ENCODE measurements around the gene SLC6A3.

Gene SLC6A3

GRCh38 chr5:1474183-1474839 lies 29.1 kb upstream of the SLC6A3 start:
- no peaks in the 10 kb centered on the region for H3K27me3 ChIP-seq (ENCODE audit: insufficient read depth, low read depth)
- no peak overlapping the region for H3K4me3 ChIP-seq (IDR thresholded peaks at IDR 0.05; ENCODE audit: insufficient read depth, low read depth, low read length)
- no peaks in the 10 kb centered on the region for H4K20me1 ChIP-seq (ENCODE audit: insufficient read depth)
- no peak for TF ChIP-seq CTCF (conservative IDR thresholded peaks at IDR 0.05; ENCODE audit: low read depth, low read length)
- H3K9ac ChIP-seq: no peak overlapping the region
- no peak overlapping the region for H2AFZ ChIP-seq (ENCODE audit: low read depth)
- no peaks in the 10 kb centered on the region for H3K4me1 ChIP-seq (ENCODE audit: low read depth, poor library complexity, severe bottlenecking)
- H3K36me3 ChIP-seq (ENCODE audit: insufficient read depth): peaks cover 9% of the 10 kb centered on the region; the same call in 1 of the 2 replicates
- no peak overlapping the region for H3K27ac ChIP-seq
- no peaks in the 10 kb centered on the region for H3K79me2 ChIP-seq (ENCODE audit: insufficient read depth, low read depth)
- H3K4me2 ChIP-seq: no peak overlapping the region

- H3K36me3 ChIP-seq (ENCODE audit: insufficient read depth): peaks cover 6% of the 10 kb centered on the region; the same call in 1 of the 2 replicates
- no peaks in the 10 kb centered on the region for H3K27me3 ChIP-seq (ENCODE audit: insufficient read depth, low read depth)
- H3K4me2 ChIP-seq: no peak overlapping the region
- no peak overlapping the region for H2AFZ ChIP-seq (ENCODE audit: low read depth)
- no peak overlapping the region for H3K4me3 ChIP-seq (IDR thresholded peaks at IDR 0.05; ENCODE audit: insufficient read depth, low read depth, low read length)
- no peaks in the 10 kb centered on the region for H3K79me2 ChIP-seq (ENCODE audit: insufficient read depth, low read depth)
- no peak overlapping the region for H3K9ac ChIP-seq
- no peak overlapping the region for H3K27ac ChIP-seq
- TF ChIP-seq CTCF (conservative IDR thresholded peaks at IDR 0.05; ENCODE audit: low read depth, low read length): no peak
- no peaks in the 10 kb centered on the region for H4K20me1 ChIP-seq (ENCODE audit: insufficient read depth)
- no peaks in the 10 kb centered on the region for H3K4me1 ChIP-seq (ENCODE audit: low read depth, poor library complexity, severe bottlenecking)
These were observed 28.5 kb upstream of the SLC6A3 start for GRCh38 chr5:1473746-1474145.

GRCh38 chr5:1472964-1473628 lies 27.9 kb upstream of the SLC6A3 start:
- H3K79me2 ChIP-seq (ENCODE audit: insufficient read depth, low read depth): no peaks in the 10 kb centered on the region
- H3K4me2 ChIP-seq: no peak overlapping the region
- H2AFZ ChIP-seq (ENCODE audit: low read depth): no peak overlapping the region
- H3K27me3 ChIP-seq (ENCODE audit: insufficient read depth, low read depth): no peaks in the 10 kb centered on the region
- no peak overlapping the region for H3K4me3 ChIP-seq (IDR thresholded peaks at IDR 0.05; ENCODE audit: insufficient read depth, low read depth, low read length)
- no peaks in the 10 kb centered on the region for H4K20me1 ChIP-seq (ENCODE audit: insufficient read depth)
- H3K36me3 ChIP-seq (ENCODE audit: insufficient read depth): peaks cover 6% of the 10 kb centered on the region; the same call in 1 of the 2 replicates
- no peak for TF ChIP-seq CTCF (conservative IDR thresholded peaks at IDR 0.05; ENCODE audit: low read depth, low read length)
- H3K27ac ChIP-seq: no peak overlapping the region
- H3K9ac ChIP-seq: no peak overlapping the region
- H3K4me1 ChIP-seq (ENCODE audit: low read depth, poor library complexity, severe bottlenecking): no peaks in the 10 kb centered on the region

- Histone ChIP-seq H3K79me2 (ENCODE audit: insufficient read depth, low read depth) (no peaks in the 10 kb centered on the region), H4K20me1 (ENCODE audit: insufficient read depth) (no peaks in the 10 kb centered on the region), H3K27ac (no peak overlapping the region), H3K36me3 (ENCODE audit: insufficient read depth) (peaks cover 6% of the 10 kb centered on the region; the same call in 1 of the 2 replicates), H3K4me3 (IDR thresholded peaks at IDR 0.05; ENCODE audit: insufficient read depth, low read depth, low read length) (no peak overlapping the region), H3K4me1 (ENCODE audit: low read depth, poor library complexity, severe bottlenecking) (no peaks in the 10 kb centered on the region), H3K4me2 (no peak overlapping the region), H3K9ac (no peak overlapping the region), H2AFZ (ENCODE audit: low read depth) (no peak overlapping the region), H3K27me3 (ENCODE audit: insufficient read depth, low read depth) (no peaks in the 10 kb centered on the region)
- no peak for TF ChIP-seq CTCF (conservative IDR thresholded peaks at IDR 0.05; ENCODE audit: low read depth, low read length)
These were observed 27.0 kb upstream of the SLC6A3 start for GRCh38 chr5:1471997-1472963.
